Activated CD4-positive, alpha-beta memory T cell treated with anti-CD3 and anti-CD28 coated beads, Interleukin-2, amount 10 ng/mL, durations not matched to agents 7 days and 5 days (primary cell): Measurements from ENCODE around the gene AMN1. TPM values are rescaled to one million over a fixed set of nuclear protein-coding genes. Genes with fewer than 3 reads are reported as not detected.

Experiments
- CTCF ChIA-PET: fragments of 350-600 bp; sonication (Branson Sonifier 250); formaldehyde crosslinking; loops from one replicate; lab custom pipeline; 2021; ENCODE audit warnings: antibody characterized with exemption, inconsistent platforms; lab: Charles Lee
- POLR2A ChIA-PET: fragments of 350-600 bp; sonication (Branson Sonifier 250); formaldehyde crosslinking; loops from one replicate; lab custom pipeline; 2021; ENCODE audit warnings: antibody characterized with exemption; lab: Charles Lee
- DNase-seq: peaks from one replicate; pipeline ENCODE4 v3.0.0-alpha.2; 2020
- H3K27ac Mint-ChIP-seq: one replicate; pipeline ENCODE4 v1.8.0; 2021; ENCODE audit warnings: mild to moderate bottlenecking, mixed read lengths
- H3K27me3 Mint-ChIP-seq: one replicate; pipeline ENCODE4 v1.8.0; 2021; ENCODE audit warnings: mixed read lengths
- H3K36me3 Mint-ChIP-seq: one replicate; pipeline ENCODE4 v1.8.0; 2021; ENCODE audit warnings: low read depth, mixed read lengths
- H3K4me1 Mint-ChIP-seq: one replicate; pipeline ENCODE4 v1.8.0; 2021; ENCODE audit warnings: mixed read lengths
- H3K4me3 Mint-ChIP-seq: one replicate; pipeline ENCODE4 v1.8.0; 2021; ENCODE audit warnings: mild to moderate bottlenecking, mixed read lengths
- H3K9me3 Mint-ChIP-seq: one replicate; pipeline ENCODE4 v1.8.0; 2021; ENCODE audit warnings: mixed read lengths
- total RNA-seq, 2 experiments: library from RNA; stranded (reverse); gene quantifications; one replicate each; pipeline ENCODE4 v1.2.3, GENCODE V29; 2021

AMN1 gene
- total RNA-seq, 2 experiments from 2014 or later = 3.2 to 4.0 TPM

DNA sequence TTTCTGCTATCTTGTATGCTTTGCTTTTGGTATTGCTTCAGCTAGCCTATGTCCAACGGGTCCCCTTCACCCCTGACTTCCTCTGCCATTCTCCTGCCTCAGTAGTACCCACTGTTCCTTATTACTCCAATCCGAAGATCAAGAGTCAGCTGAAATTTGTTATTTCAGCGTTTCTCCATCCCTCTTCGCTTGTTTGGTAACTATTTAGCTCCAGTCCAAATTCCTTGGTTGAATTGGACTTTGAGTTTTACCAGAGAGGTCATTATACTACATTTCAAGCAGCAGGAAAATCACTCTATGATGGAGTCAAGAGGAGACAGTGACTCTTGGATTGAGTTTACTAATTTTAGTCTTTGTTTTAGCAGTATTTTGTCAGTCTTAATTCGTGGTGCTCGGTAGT, 64.8 kb downstream of the AMN1 start:
- DNase-seq = no peak
- peaks cover 14% of the 10 kb centered on the region for H3K4me1 Mint-ChIP-seq
- no peaks in the 10 kb centered on the region for H3K27me3 Mint-ChIP-seq
- CTCF ChIA-PET = interaction anchor here (1.1 kb wide), 1 partner anchor 11 kb away, joined by 3 read pairs; no protein-coding TSS in a partner anchor
- H3K4me3 Mint-ChIP-seq = no peak overlapping the region
- POLR2A ChIA-PET = no interaction called here
- no peak overlapping the region for H3K27ac Mint-ChIP-seq
- H3K36me3 Mint-ChIP-seq = peaks cover 3% of the 10 kb centered on the region
- H3K9me3 Mint-ChIP-seq = peaks cover 9% of the 10 kb centered on the region

DNA sequence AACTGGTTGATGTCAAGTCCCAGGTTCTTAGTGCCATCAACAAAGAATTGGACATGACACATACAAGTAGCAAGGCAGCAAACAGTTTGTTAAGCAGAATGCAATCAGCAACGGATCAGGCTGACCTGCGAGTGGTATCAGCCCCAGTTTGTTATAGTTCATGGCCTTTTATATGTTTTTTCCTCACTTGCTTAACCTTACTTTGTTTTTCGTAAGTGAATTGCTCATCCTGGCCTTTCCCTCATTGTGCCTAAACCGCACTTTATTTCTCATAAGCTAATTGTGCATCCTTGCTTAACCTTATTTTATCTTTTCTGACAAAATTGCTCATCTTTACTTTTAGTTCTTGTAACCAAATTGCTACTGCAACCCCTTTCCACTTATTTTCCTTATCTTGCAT, 65.2 kb downstream of the AMN1 start:
- peaks cover 5% of the 10 kb centered on the region for H3K9me3 Mint-ChIP-seq
- ChIA-PET CTCF (interaction anchor here (1.1 kb wide), 1 partner anchor 10 kb away, joined by 3 read pairs; no protein-coding TSS in a partner anchor), POLR2A (no interaction called here)
- H3K4me1 Mint-ChIP-seq = peaks cover 15% of the 10 kb centered on the region
- H3K27me3 Mint-ChIP-seq = no peaks in the 10 kb centered on the region
- no peak for DNase-seq
- H3K4me3 Mint-ChIP-seq = no peak overlapping the region
- peaks cover 3% of the 10 kb centered on the region for H3K36me3 Mint-ChIP-seq
- no peak overlapping the region for H3K27ac Mint-ChIP-seq

DNA sequence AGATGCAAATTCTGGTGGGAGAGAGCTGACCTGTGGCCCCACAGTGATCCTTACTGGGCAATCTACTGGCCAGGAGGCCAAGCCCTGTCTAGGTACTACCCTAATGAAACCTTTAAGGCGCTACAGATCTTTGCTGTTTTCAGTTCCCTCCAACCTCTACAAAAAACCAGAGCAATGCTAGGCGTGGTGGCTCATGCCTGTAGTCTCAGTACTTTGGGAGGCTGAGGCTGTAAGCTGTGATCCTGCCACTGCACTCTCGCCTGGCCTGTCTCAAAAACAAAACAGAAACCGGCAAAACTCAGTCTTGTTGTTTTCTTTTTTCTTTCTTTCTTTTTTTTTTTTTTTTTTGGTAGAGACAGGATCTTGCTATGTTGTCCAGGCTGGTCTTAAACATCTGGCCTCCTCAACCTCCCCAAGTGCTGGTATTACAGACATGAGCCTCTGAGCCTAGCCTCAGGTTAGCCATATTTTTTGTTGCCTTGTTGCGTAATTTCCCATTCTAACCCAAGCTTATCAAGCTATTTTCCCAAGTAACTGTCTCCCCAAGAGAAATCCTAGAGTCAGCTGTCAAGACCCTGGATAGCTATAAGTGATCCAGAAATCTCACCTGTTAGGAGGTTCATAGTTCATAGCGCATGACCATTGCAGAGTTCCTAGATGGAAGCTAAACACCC, 66.5 kb downstream of the AMN1 start:
- Mint-ChIP-seq H3K9me3 (peaks cover 5% of the 10 kb centered on the region), H3K36me3 (peaks cover 3% of the 10 kb centered on the region), H3K27me3 (no peaks in the 10 kb centered on the region), H3K27ac (no peak overlapping the region), H3K4me3 (no peak overlapping the region), H3K4me1 (peaks cover 22% of the 10 kb centered on the region)
- DNase-seq = no peak
- POLR2A ChIA-PET = interaction anchor here (0.7 kb wide), 1 partner anchor 9 kb away, joined by 3 read pairs; no protein-coding TSS in a partner anchor
- CTCF ChIA-PET = interaction anchor here (0.6 to 2.0 kb wide), 4 partner anchors 9 to 958 kb away, joined by 3 to 10 read pairs (median 3); no protein-coding TSS in a partner anchor

DNA sequence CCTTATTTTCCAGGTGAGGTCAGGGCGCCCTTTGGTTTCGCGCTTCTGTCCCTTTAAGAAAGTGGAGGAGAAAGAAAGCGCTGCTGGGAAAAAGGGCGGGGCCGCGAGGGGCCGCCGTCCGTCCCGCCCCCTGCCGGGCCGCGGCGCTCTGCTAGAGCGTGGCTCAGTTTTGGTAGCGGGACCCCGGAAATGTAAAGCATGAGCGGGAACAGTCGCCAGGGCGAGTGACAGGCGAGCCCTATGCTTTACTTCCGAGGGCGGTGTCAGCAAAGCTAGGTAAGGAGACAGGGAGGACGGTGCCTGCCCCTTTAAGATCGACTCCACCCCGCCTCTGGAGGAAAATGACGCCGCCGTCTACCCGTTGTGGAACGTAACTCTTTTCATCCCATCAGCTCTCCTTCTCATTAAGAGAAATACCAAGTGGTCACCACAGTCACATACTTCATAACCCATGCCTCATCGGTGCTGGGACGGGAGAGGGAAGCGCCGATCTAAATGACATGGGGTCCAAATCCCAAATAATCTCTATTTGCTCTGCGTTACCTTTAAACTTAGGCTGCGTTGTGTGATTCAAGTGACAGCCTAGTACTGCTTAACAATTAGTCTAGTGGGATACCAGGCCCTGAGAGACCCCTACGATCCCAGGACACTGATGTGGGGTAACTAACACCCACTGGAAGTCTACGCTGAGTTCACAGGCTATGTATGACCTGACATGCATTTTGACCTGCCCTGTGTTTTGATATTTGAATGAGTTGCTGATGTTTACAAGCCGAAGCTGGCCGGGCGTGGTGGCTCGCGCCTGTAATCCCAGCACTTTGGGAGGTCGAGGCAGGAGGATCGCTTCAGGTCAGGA, 69.5 kb downstream of the AMN1 start, which contains the start of gene ETFBKMT:
Gene ETFBKMT (plus strand): TSS at position 602 of the 856 bp plus-strand sequence. CDS start 2,266 bp downstream, outside the sequence.
- DNase-seq = peak; percentile 96
- peaks cover 22% of the 10 kb centered on the region for H3K4me1 Mint-ChIP-seq
- H3K27ac Mint-ChIP-seq = peak within 1 kb of the TSS; percentile 100
- no peaks in the 10 kb centered on the region for H3K27me3 Mint-ChIP-seq
- POLR2A ChIA-PET = interaction anchor here (0.6 to 2.8 kb wide), 13 partner anchors 10 to 1096 kb away, joined by 3 to 14 read pairs (median 4); partner anchors contain the start of genes AMN1, RESF1 and YARS2
- CTCF ChIA-PET = interaction anchor here (0.7 to 1.7 kb wide), 5 partner anchors 9 to 1096 kb away, joined by 3 to 5 read pairs (median 3); partner anchors contain the start of gene YARS2
- H3K4me3 Mint-ChIP-seq = peak within 1 kb of the TSS; percentile 96
- no peaks in the 10 kb centered on the region for H3K9me3 Mint-ChIP-seq
- peaks cover 3% of the 10 kb centered on the region for H3K36me3 Mint-ChIP-seq

DNA sequence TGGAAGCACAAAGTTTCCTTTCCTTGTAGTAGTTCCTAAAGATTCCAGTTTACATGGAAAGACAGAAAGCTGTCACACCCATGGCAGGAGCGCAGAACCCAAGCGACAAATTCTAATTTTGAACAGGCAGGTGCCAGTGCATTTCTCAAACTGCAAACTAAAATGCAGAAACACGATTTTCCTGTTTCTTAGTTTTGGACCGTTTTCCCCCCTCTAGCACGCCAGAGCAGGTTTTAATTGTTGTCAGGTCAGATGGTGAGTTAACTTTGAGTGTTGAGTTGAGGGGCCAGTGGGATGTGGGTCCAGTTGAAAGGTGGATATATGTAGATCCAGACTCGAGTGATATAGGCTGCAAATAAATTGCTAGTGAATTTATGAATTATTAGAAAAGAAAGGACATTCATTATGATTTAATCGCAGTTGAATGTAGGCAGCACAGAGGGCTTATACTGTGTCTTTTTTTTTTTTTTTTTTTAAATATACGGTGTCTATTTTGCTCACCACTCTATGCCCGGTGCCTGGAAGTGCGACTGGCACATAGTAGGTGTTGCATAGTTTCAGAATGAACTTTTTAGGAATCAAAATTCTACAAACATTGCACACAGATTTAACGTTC, 70.2 kb downstream of the AMN1 start:
- Mint-ChIP-seq H3K4me1 (peaks cover 22% of the 10 kb centered on the region), H3K4me3 (peak overlapping the region; percentile 96), H3K36me3 (peaks cover 3% of the 10 kb centered on the region), H3K27ac (peak overlapping the region; percentile 100), H3K27me3 (no peaks in the 10 kb centered on the region), H3K9me3 (no peaks in the 10 kb centered on the region)
- ChIA-PET CTCF (interaction anchor here (1.0 to 1.7 kb wide), 6 partner anchors 8 to 1097 kb away, joined by 3 to 5 read pairs (median 3); partner anchors contain the start of gene YARS2), POLR2A (interaction anchor here (0.6 to 2.8 kb wide), 11 partner anchors 11 to 1097 kb away, joined by 3 to 14 read pairs (median 4); partner anchors contain the start of genes AMN1, RESF1 and YARS2)
- no peak for DNase-seq

DNA sequence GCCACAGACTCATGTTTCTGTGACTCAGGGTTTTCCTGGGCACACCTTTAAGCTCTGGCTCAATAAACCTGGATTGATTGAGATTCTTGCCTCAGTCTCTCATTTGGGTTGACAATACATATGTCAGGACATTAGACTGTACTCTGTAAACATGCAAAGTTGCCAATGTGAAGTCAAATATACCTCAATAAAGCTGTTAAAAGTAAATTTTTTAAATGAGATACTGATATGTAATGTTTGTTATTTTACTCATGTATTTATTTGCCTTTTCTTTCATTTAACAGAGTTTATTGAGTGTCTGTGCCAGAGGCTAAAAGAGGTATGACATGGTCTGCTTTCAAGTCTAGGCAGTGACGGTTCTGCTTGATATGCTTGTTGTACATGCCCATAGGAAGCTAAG, 73.0 kb downstream of the AMN1 start:
- no peak overlapping the region for H3K4me3 Mint-ChIP-seq
- no peak overlapping the region for H3K27ac Mint-ChIP-seq
- CTCF ChIA-PET = interaction anchor here (0.6 to 1.2 kb wide), 2 partner anchors 26 to 1023 kb away, joined by 3 to 4 read pairs; no protein-coding TSS in a partner anchor
- no peaks in the 10 kb centered on the region for H3K27me3 Mint-ChIP-seq
- H3K9me3 Mint-ChIP-seq = no peaks in the 10 kb centered on the region
- POLR2A ChIA-PET = no interaction called here
- peaks cover 28% of the 10 kb centered on the region for H3K4me1 Mint-ChIP-seq
- DNase-seq = no peak
- H3K36me3 Mint-ChIP-seq = no peaks in the 10 kb centered on the region

DNA sequence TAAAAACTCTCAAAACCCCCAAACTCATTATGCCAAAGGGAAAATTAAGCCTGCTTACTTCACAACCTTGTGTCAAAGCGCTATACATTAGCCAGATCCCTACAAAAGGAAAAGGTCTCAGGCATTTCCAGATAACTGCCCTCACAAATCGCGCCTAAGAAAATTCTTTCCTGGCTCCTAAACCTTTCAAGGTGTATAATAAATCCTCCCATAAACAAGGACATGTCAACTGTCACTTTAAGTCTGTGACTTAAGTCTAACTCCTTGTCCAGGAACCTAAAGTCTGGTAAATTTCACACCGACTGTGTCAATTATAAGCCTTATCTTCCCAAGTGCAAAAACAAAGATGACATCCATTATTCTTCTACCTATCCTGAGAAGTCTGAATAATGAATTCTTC, 73.6 kb downstream of the AMN1 start:
- H3K27me3 Mint-ChIP-seq = no peaks in the 10 kb centered on the region
- DNase-seq = no peak
- CTCF ChIA-PET = interaction anchor here (1.2 kb wide), 1 partner anchor 27 kb away, joined by 3 read pairs; no protein-coding TSS in a partner anchor

DNA sequence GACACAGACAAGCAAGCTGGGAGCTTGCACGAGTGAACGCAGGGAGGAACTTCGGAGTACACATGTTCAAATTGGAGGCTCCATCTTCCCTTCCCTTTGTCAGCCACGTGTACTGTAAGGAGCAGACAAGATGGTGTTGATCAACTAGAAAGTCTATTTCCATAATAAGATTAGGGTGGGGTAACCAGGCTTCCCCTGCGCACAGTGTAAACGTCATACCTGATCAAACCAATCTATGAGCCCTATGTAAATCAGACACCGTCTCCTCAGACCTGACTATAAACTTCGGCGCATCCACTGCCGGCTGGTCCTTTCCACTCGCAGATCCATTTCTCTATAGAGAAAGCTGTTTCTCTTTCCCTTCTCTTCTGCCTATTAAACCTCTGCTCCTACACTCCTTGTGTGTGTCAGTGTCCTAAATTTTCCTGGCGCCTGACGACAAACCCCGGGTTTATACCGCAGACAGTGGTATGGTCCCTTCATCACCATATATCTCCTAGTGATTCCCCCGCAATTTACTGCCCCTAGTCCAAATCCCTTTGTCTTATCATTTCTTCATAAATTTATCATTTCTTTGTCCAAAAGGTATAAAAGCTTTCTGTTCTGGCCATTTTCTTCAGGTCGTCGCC, 76.8 kb downstream of the AMN1 start:
- Mint-ChIP-seq H3K4me1 (peaks cover 12% of the 10 kb centered on the region), H3K27ac (no peak overlapping the region), H3K9me3 (no peaks in the 10 kb centered on the region), H3K4me3 (no peak overlapping the region), H3K27me3 (no peaks in the 10 kb centered on the region), H3K36me3 (no peaks in the 10 kb centered on the region)
- DNase-seq = no peak
- ChIA-PET POLR2A (interaction anchor here (0.6 to 2.8 kb wide), 5 partner anchors 50 to 328 kb away, joined by 3 to 19 read pairs (median 7); partner anchors contain the start of genes AMN1 and RESF1), CTCF (interaction anchor here (1.0 to 3.6 kb wide), 19 partner anchors 11 to 1104 kb away, joined by 3 to 93 read pairs (median 8); partner anchors contain the start of genes AMN1, BICD1, RESF1 and YARS2)

More for the DNA sequence above, 73.6 kb downstream of the AMN1 start:
- Mint-ChIP-seq H3K27ac (no peak overlapping the region), H3K4me3 (no peak overlapping the region), H3K4me1 (peaks cover 26% of the 10 kb centered on the region), H3K9me3 (no peaks in the 10 kb centered on the region), H3K36me3 (no peaks in the 10 kb centered on the region)
- POLR2A ChIA-PET = no interaction called here

DNA sequence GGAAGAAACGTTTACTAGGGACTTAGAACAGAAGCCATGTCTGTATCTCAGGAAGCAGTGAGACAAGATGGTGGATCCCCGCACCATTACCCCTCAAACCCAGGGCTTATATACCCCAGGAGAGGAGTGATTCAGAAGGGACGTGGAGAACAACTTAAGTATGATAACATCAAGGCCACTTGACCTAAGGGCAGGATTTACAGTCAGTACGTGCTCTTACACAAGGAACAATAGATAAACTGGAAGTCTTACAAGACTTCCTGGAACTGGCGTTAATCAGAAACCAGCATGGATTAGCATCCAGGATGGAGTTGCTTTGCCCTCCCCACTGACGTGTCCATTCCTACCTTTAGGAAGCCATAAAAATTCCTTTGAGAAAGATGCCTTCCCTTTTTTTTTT, 77.9 kb downstream of the AMN1 start:
- Mint-ChIP-seq H3K27ac (no peak overlapping the region), H3K9me3 (no peaks in the 10 kb centered on the region), H3K4me1 (peaks cover 12% of the 10 kb centered on the region), H3K36me3 (no peaks in the 10 kb centered on the region), H3K4me3 (no peak overlapping the region), H3K27me3 (no peaks in the 10 kb centered on the region)
- ChIA-PET POLR2A (no interaction called here), CTCF (interaction anchor here (1.0 kb wide), 2 partner anchors 8 to 15 kb away, joined by 3 to 4 read pairs; partner anchors contain the start of gene ETFBKMT)
- no peak for DNase-seq

DNA sequence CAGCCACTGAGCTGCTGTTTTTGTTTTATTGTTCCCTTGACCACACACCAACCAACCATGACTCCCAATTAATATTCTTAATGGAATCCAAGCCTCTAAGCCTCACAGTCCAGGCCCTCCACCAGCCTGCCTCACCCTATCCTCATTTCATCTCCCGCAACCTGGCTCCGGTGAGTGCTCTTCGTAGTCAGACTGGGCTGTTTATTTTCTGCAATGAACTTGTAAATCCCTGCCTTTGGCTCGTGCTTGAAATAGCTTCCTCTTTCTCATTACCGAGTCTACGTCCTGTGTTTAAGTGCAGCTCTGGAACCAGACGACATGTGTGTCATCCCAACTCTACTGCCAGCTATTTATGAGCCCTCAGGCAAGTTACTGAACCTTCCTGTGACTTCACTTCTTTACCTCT, 81.7 kb downstream of the AMN1 start:
- H3K4me1 Mint-ChIP-seq = peaks cover under 1% of the 10 kb centered on the region
- no peaks in the 10 kb centered on the region for H3K36me3 Mint-ChIP-seq
- DNase-seq = no peak
- ChIA-PET POLR2A (no interaction called here), CTCF (interaction anchor here (1.0 kb wide), 1 partner anchor 11 kb away, joined by 4 read pairs; no protein-coding TSS in a partner anchor)
- no peak overlapping the region for H3K27ac Mint-ChIP-seq
- H3K9me3 Mint-ChIP-seq = no peaks in the 10 kb centered on the region
- H3K27me3 Mint-ChIP-seq = peaks cover 3% of the 10 kb centered on the region
- H3K4me3 Mint-ChIP-seq = no peak overlapping the region

DNA sequence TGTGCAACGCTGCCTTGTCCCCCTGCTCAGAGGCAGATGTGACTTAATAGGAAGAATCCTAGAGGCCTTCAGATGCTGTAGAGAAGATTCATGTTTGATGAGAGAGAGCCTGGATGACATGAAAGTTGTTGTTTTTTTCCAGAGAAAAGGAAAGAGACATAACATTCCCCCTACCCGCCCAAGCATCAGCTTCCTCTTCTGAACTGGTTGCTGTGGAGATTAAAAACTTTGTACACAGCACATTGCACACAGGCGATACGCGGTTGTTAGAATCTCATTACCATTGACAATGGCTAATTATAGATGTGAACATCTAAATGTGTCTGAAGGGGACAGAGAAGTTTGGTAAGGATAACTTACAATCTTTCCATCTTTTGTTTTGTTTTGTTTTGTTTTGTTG, 82.9 kb downstream of the AMN1 start:
- Mint-ChIP-seq H3K27ac (no peak overlapping the region), H3K4me1 (no peaks in the 10 kb centered on the region), H3K27me3 (peaks cover 3% of the 10 kb centered on the region), H3K9me3 (no peaks in the 10 kb centered on the region), H3K4me3 (no peak overlapping the region), H3K36me3 (no peaks in the 10 kb centered on the region)
- CTCF ChIA-PET = no interaction called here
- POLR2A ChIA-PET = no interaction called here
- DNase-seq = no peak

DNA sequence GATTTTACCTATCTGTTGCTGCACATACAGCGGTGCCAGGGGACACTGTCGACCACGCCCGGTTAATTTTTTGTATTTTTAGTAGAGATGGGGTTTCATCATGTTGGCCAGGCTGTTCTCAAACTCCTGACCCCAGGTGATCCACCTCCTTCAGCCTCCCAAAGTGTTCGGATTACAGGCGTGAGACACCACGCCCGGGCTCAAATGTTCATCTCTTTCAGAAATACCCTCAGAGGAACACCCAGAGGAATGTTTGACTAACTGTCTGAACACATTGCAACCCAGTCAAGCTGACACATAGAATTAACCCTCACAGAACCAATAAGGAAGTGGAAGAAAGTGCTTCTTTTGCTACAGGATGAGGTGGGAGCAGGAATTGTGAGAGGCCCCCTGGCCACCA, 84.3 kb downstream of the AMN1 start:
- Mint-ChIP-seq H3K9me3 (no peaks in the 10 kb centered on the region), H3K4me1 (no peaks in the 10 kb centered on the region), H3K27me3 (peaks cover 3% of the 10 kb centered on the region), H3K27ac (no peak overlapping the region), H3K36me3 (no peaks in the 10 kb centered on the region), H3K4me3 (no peak overlapping the region)
- ChIA-PET CTCF (no interaction called here), POLR2A (no interaction called here)
- DNase-seq = no peak
